Activated T-helper 9 cell treated with anti-CD3 and anti-CD28 coated beads, Interleukin-2, amount 50 U/mL, for 16 hours (primary cell): ENCODE measurements around the gene ENGASE.

ENCODE experiments used
- DNase-seq: peaks from one replicate; pipeline ENCODE4 v3.0.0-alpha.2; 2020; ENCODE audit warnings: low read depth

ENGASE gene

GRCh38 chr17:79080349-79080748, 5.7 kb downstream of the ENGASE start:
- DNase-seq, result no peak

GRCh38 chr17:79080761-79081290, 6.2 kb downstream of the ENGASE start:
- DNase-seq, result no peak

GRCh38 chr17:79081571-79082276, 7.1 kb downstream of the ENGASE start:
- DNase-seq, result no peak

- no peak for DNase-seq
Observed at GRCh38 chr17:79082311-79083190, 7.9 kb downstream of the ENGASE start.

- DNase-seq, result no peak
Observed at GRCh38 chr17:79083191-79083971, 8.8 kb downstream of the ENGASE start.

GRCh38 chr17:79084291-79085153, 9.9 kb downstream of the ENGASE start:
- DNase-seq, result no peak

- no peak for DNase-seq
Observed at GRCh38 chr17:79085154-79085920, 10.7 kb downstream of the ENGASE start.

GRCh38 chr17:79085921-79086551, 11.4 kb downstream of the ENGASE start:
- DNase-seq, result no peak

- DNase-seq, result no peak
Observed at GRCh38 chr17:79086609-79087427, 12.2 kb downstream of the ENGASE start.

GRCh38 chr17:79087428-79088143, 13.0 kb downstream of the ENGASE start:
- peak; percentile 43 for DNase-seq

GRCh38 chr17:79088247-79088996, 13.8 kb downstream of the ENGASE start:
- no peak for DNase-seq

- DNase-seq, result no peak
Observed at GRCh38 chr17:79088997-79089328, 14.3 kb downstream of the ENGASE start.

- no peak for DNase-seq
Observed at GRCh38 chr17:79089720-79090442, 15.3 kb downstream of the ENGASE start.

- DNase-seq, result no peak
Observed at GRCh38 chr17:79090443-79091225, 16.0 kb downstream of the ENGASE start.

- DNase-seq, result no peak
Observed at GRCh38 chr17:79091226-79091670, 16.6 kb downstream of the ENGASE start.

- no peak for DNase-seq
Observed at GRCh38 chr17:79092567-79092966, 17.9 kb downstream of the ENGASE start.
